HepG2 (cell line): ENCODE measurements around the gene CRYGA. TPM values are rescaled to one million over a fixed set of nuclear protein-coding genes. Genes with fewer than 3 reads are reported as not detected.

Experiments
- ATF7 ChIP-seq, 2 experiments: fragments of 450-650 bp in 1 of 2; sonication (generic) in 1 of 2; formaldehyde crosslinking in 1 of 2; IDR thresholded peaks; 2 replicates each; pipeline versions ENCODE4 v1.4.0 to v1.6.1; 2016 to 2020; ENCODE audit warnings: antibody characterized with exemption in 1 of 2, mild to moderate bottlenecking in 1 of 2, missing genetic modification reagents in 1 of 2
- CC2D1A ChIP-seq: sonication (generic); formaldehyde crosslinking; IDR thresholded peaks from 2 replicates; pipeline ENCODE4 v1.8.1; 2023; ENCODE audit warnings: mild to moderate bottlenecking, missing genetic modification reagents
- DNMT3B ChIP-seq: conservative IDR thresholded peaks from 2 replicates; pipeline ENCODE4 v1.6.1; 2016; ENCODE audit warnings: missing biosample characterization, control low read depth
- GATAD2A ChIP-seq: IDR thresholded peaks from 2 replicates; pipeline ENCODE4 v1.6.1; 2016
- KAT2B ChIP-seq: fragments of 150-350 bp; IDR thresholded peaks from 2 replicates; pipeline ENCODE4 v1.6.1; 2014; ENCODE audit warnings: low read depth, low read length, borderline replicate concordance
- LCORL ChIP-seq, 2 experiments: fragments of 450-650 bp in 1 of 2; sonication (generic) in 1 of 2; formaldehyde crosslinking in 1 of 2; IDR thresholded peaks; 2 replicates each; pipeline versions ENCODE4 v1.5.0 to v1.6.1; 2017 to 2020; ENCODE audit warnings: antibody characterized with exemption in 1 of 2, missing genetic modification reagents in 1 of 2
- MAFF ChIP-seq: IDR thresholded peaks from 2 replicates; pipeline ENCODE4 v1.6.1; 2011; ENCODE audit warnings: low read depth, low read length, improper control_type of control experiment
- NR2F1 ChIP-seq, 2 experiments: fragments of 450-650 bp in 1 of 2; formaldehyde crosslinking in 1 of 2; IDR thresholded peaks; 2 replicates each; pipeline versions ENCODE4 v1.5.0 to v1.6.1; 2016 to 2020; ENCODE audit warnings: mild to moderate bottlenecking in 1 of 2, missing compliant biosample characterization in 1 of 2, missing genetic modification reagents in 1 of 2, moderate library complexity in 1 of 2
- ONECUT2 ChIP-seq: sonication (generic); formaldehyde crosslinking; IDR thresholded peaks from 2 replicates; pipeline ENCODE4 v1.4.0; 2020; ENCODE audit warnings: missing genetic modification reagents
- RARG ChIP-seq: sonication (generic); formaldehyde crosslinking; IDR thresholded peaks from 2 replicates; pipeline ENCODE4 v1.4.0; 2020; ENCODE audit warnings: low read depth, mild to moderate bottlenecking, missing genetic modification reagents
- REL ChIP-seq: sonication (generic); formaldehyde crosslinking; conservative IDR thresholded peaks from 2 replicates; pipeline ENCODE4 v1.8.0; 2022; ENCODE audit warnings: mild to moderate bottlenecking, missing genetic modification reagents, moderate library complexity
- SOX5 ChIP-seq: IDR thresholded peaks from 2 replicates; pipeline ENCODE4 v1.6.1; 2016; ENCODE audit warnings: borderline replicate concordance
- SUZ12 ChIP-seq: fragments of 150-350 bp; IDR thresholded peaks from 2 replicates; pipeline ENCODE4 v1.6.1; 2014; ENCODE audit warnings: low read depth, low read length
- TOPORS ChIP-seq: sonication (generic); formaldehyde crosslinking; IDR thresholded peaks from 2 replicates; pipeline ENCODE4 v1.8.0; 2023; ENCODE audit warnings: mild to moderate bottlenecking, missing genetic modification reagents
- XRCC5 ChIP-seq: fragments of 200-400 bp; formaldehyde crosslinking; optimal IDR thresholded peaks from 2 replicates; pipeline ENCODE3; 2017; ENCODE audit warnings: mild to moderate bottlenecking, low read length
- YY1 ChIP-seq: IDR thresholded peaks from 2 replicates; pipeline ENCODE4 v1.6.1; 2011; ENCODE audit warnings: low read length, low read depth, moderate library complexity, mild to moderate bottlenecking; ENCODE audit not compliant: insufficient read depth, insufficient replicate concordance
- ZMYM3 ChIP-seq: sonication (generic); formaldehyde crosslinking; IDR thresholded peaks from 2 replicates; pipeline ENCODE4 v1.5.1; 2020; ENCODE audit warnings: mild to moderate bottlenecking, missing genetic modification reagents
- ZNF230 ChIP-seq: sonication (generic); formaldehyde crosslinking; IDR thresholded peaks from 2 replicates; pipeline ENCODE4 v1.4.0; 2020; ENCODE audit warnings: mild to moderate bottlenecking, missing genetic modification reagents
- ZNF260 ChIP-seq: sonication (generic); formaldehyde crosslinking; IDR thresholded peaks from 2 replicates; pipeline ENCODE4 v1.4.0; 2020; ENCODE audit warnings: missing genetic modification reagents, low read depth, mild to moderate bottlenecking, borderline replicate concordance
- ZNF44 ChIP-seq: sonication (generic); formaldehyde crosslinking; IDR thresholded peaks from 2 replicates; pipeline ENCODE4 v1.5.1; 2020; ENCODE audit warnings: mild to moderate bottlenecking, missing genetic modification reagents
- ZNF558 ChIP-seq: sonication (generic); formaldehyde crosslinking; IDR thresholded peaks from 2 replicates; pipeline ENCODE4 v1.9.0; 2022; ENCODE audit warnings: mild to moderate bottlenecking, missing genetic modification reagents, borderline replicate concordance
- ZNF562 ChIP-seq: sonication (generic); formaldehyde crosslinking; IDR thresholded peaks from 2 replicates; pipeline ENCODE4 v1.8.0; 2022; ENCODE audit warnings: missing genetic modification reagents, borderline replicate concordance
- ZNF598 ChIP-seq: sonication (generic); formaldehyde crosslinking; IDR thresholded peaks from 2 replicates; pipeline ENCODE4 v1.5.1; 2020; ENCODE audit warnings: mild to moderate bottlenecking, missing genetic modification reagents, borderline replicate concordance
- ZNF607 ChIP-seq: sonication (generic); formaldehyde crosslinking; IDR thresholded peaks from 2 replicates; pipeline ENCODE4 v1.5.1; 2020; ENCODE audit warnings: missing genetic modification reagents, mild to moderate bottlenecking, borderline replicate concordance
- ZNF619 ChIP-seq: sonication (generic); formaldehyde crosslinking; IDR thresholded peaks from 2 replicates; pipeline ENCODE4 v1.4.0; 2020; ENCODE audit warnings: mild to moderate bottlenecking, missing genetic modification reagents
- ZSCAN25 ChIP-seq: sonication (generic); formaldehyde crosslinking; IDR thresholded peaks from 2 replicates; pipeline ENCODE4 v1.8.0; 2022; ENCODE audit warnings: mild to moderate bottlenecking, missing genetic modification reagents
- polyA plus RNA-seq, 8 experiments: library from polyadenylated mRNA; depleted of rRNA in 3 of 8; stranded (reverse) in 7 of 8; unstranded in 1 of 8; fragments of >200 nt; fragmentation: Illumina TruSeq in 4 of 8; extraction: Trizol in 4 of 8; gene quantifications; 2 replicates each; pipeline versions ENCODE4 v1.2.1 to v1.2.3, GENCODE V29; 2011 to 2016; ENCODE audit warnings: low read depth in 4 of 8, missing spikeins in 1 of 8, mixed read lengths in 1 of 8; ENCODE audit not compliant: insufficient read depth in 1 of 8
- total RNA-seq, 5 experiments: library from RNA; depleted of rRNA; stranded (reverse); fragments of >200 nt; fragmentation: Illumina TruSeq; extraction: Trizol; gene quantifications; 2 replicates each; pipeline ENCODE4 v1.2.3, GENCODE V29; 2016; ENCODE audit warnings: low read depth in 1 of 5
- TF ChIP-seq, protein P1 (sequence below), 2 experiments: sonication (generic) in 1 of 2; formaldehyde crosslinking in 1 of 2; IDR thresholded peaks; 2 replicates each; pipeline versions ENCODE4 v1.5.1 to v1.6.1; 2011 to 2020; ENCODE audit warnings: borderline replicate concordance in 1 of 2, low read depth in 1 of 2, low read length in 1 of 2, mild to moderate bottlenecking in 1 of 2, missing genetic modification reagents in 1 of 2, moderate library complexity in 1 of 2
- TF ChIP-seq, protein P2 (sequence below): sonication (generic); formaldehyde crosslinking; IDR thresholded peaks from 2 replicates; pipeline ENCODE4 v1.4.0; 2020; ENCODE audit warnings: mild to moderate bottlenecking, missing genetic modification reagents
- TF ChIP-seq, protein P3 (sequence below): sonication (generic); formaldehyde crosslinking; IDR thresholded peaks from 2 replicates; pipeline ENCODE4 v1.5.0; 2020; ENCODE audit warnings: missing genetic modification reagents

Gene CRYGA
- total and polyA plus RNA-seq, 2 of the 13 experiments (the other 11 are each of a cell fraction or from before 2014, with no cell fraction given): not detected

DNA sequence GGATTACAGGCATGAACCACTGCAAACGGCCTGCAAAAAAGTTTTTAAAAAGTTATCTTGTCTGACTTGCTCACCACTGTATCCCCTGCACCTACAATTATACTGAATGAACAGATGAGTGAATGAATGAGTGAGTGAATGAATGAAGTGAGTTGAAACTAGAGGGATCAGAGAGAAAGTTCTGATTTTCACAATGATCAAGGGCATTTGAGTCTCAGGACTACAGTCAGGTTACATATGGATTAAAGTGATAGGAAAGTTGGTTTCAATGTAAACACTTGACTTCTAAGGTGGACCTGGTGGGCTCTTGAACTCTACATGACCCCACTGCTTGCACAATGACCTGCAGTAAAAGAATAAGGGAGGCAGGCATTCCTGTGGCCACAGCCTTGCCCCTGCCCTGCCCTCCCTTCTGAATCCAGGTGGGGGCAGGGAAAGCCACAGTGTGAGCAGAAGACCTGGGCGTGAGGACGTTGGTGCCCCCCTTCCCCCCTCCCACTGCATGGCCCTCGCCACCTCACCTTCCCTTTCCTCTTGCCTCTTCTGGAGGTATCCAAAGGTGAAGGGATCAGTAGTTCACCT is 15.7 kb upstream of the CRYGA start (continued):
- peak; percentile 78 to 80 for TF ChIP-seq NR2F1 (CRISPR knock-in tag; IDR thresholded peaks at IDR 0.05)
- TF ChIP-seq REL: no peak
- no peak for TF ChIP-seq ONECUT2 (CRISPR knock-in tag)
- no peak for TF ChIP-seq ZSCAN25
- TF ChIP-seq, protein P1, sequence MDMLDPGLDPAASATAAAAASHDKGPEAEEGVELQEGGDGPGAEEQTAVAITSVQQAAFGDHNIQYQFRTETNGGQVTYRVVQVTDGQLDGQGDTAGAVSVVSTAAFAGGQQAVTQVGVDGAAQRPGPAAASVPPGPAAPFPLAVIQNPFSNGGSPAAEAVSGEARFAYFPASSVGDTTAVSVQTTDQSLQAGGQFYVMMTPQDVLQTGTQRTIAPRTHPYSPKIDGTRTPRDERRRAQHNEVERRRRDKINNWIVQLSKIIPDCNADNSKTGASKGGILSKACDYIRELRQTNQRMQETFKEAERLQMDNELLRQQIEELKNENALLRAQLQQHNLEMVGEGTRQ (IDR thresholded peaks at IDR 0.05; ENCODE audit: low read depth, low read length): no peak
- TF ChIP-seq, protein P1 (CRISPR knock-in tag; IDR thresholded peaks at IDR 0.05; ENCODE audit: borderline replicate concordance): no peak
- no peak for TF ChIP-seq RARG (CRISPR knock-in tag)
- no peak for TF ChIP-seq ZNF619 (CRISPR knock-in tag)
- peak; percentile 36 for TF ChIP-seq XRCC5
- no peak for TF ChIP-seq ATF7 (IDR thresholded peaks at IDR 0.05)
- TF ChIP-seq ATF7 (CRISPR knock-in tag; IDR thresholded peaks at IDR 0.05): no peak
- no peak for TF ChIP-seq YY1
- TF ChIP-seq ZNF230 (CRISPR knock-in tag): no peak
- TF ChIP-seq, protein P2, sequence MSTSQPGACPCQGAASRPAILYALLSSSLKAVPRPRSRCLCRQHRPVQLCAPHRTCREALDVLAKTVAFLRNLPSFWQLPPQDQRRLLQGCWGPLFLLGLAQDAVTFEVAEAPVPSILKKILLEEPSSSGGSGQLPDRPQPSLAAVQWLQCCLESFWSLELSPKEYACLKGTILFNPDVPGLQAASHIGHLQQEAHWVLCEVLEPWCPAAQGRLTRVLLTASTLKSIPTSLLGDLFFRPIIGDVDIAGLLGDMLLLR: no peak
- TF ChIP-seq ZNF562: no peak
- TF ChIP-seq CC2D1A: no peak
- TF ChIP-seq ZNF598: no peak
- TF ChIP-seq DNMT3B (CRISPR knock-in tag): no peak
- TF ChIP-seq SUZ12: no peak
- TF ChIP-seq, protein P3, sequence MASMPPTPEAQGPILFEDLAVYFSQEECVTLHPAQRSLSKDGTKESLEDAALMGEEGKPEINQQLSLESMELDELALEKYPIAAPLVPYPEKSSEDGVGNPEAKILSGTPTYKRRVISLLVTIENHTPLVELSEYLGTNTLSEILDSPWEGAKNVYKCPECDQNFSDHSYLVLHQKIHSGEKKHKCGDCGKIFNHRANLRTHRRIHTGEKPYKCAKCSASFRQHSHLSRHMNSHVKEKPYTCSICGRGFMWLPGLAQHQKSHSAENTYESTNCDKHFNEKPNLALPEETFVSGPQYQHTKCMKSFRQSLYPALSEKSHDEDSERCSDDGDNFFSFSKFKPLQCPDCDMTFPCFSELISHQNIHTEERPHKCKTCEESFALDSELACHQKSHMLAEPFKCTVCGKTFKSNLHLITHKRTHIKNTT (CRISPR knock-in tag): no peak
- TF ChIP-seq SOX5 (CRISPR knock-in tag): peak; percentile 67; the same call in 1 of the 2 replicates
- no peak for TF ChIP-seq ZNF260 (CRISPR knock-in tag)
- TF ChIP-seq KAT2B: no peak
- TF ChIP-seq ZMYM3 (CRISPR knock-in tag): peak; percentile 54; the same call in 1 of the 2 replicates
- TF ChIP-seq GATAD2A: peak; percentile 86
- no peak for TF ChIP-seq MAFF
- no peak for TF ChIP-seq ZNF558
- TF ChIP-seq ZNF607: no peak
- no peak for TF ChIP-seq TOPORS (CRISPR knock-in tag)
- TF ChIP-seq LCORL (IDR thresholded peaks at IDR 0.05): no peak
- TF ChIP-seq LCORL (CRISPR knock-in tag; IDR thresholded peaks at IDR 0.05): no peak
- TF ChIP-seq ZNF44: no peak
